K562 (cell line): ENCODE measurements around the gene KCNK3. TPM values are rescaled to one million over a fixed set of nuclear protein-coding genes. Genes with fewer than 3 reads are reported as not detected.

Source experiments
- ATAC-seq: fragments of 200-7000 bp; cut with Tn5 transposase; 3 replicates; pipeline ENCODE4 v1.9.1; 2020; ENCODE audit warnings: moderate library complexity
- BruUV-seq: library from RNA; stranded (reverse); fragments of 400-500 nt; replicated peaks from 2 replicates; lab custom pipeline; 2021; lab: Mats Ljungman, UMichigan
- CTCF ChIA-PET: fragments of 300-600 bp; formaldehyde crosslinking; extraction: SDS; loops from one replicate; lab custom pipeline; 2021; ENCODE audit warnings: low intra/inter-chr PET ratio; lab: Yijun Ruan, JAX
- POLR2A ChIA-PET: fragments of 300-600, 350-650 bp; sonication (Branson Sonifier 250); formaldehyde crosslinking; extraction: SDS; loops from one replicate; lab custom pipeline; 2021; ENCODE audit warnings: antibody characterized with exemption, inconsistent platforms; lab: Yijun Ruan, JAX
- DNase-seq, 4 experiments: peaks; one replicate each; pipeline versions ENCODE4 v3.0.0 to v3.0.0-alpha.2; 2011 to 2018; ENCODE audit warnings: low spot score in 3 of 4, mixed read lengths in 3 of 4; ENCODE audit errors: extremely low read depth in 1 of 4
- FAIRE-seq: peaks from 2 replicates; lab custom pipeline; 2011; peaks lifted over from hg19 to GRCh38; lab: Jason Lieb, UNC
- H2AFZ ChIP-seq: 2 replicates; pipeline ENCODE4 v1.6.0; 2011; ENCODE audit warnings: low read depth, low read length, control low read depth, inconsistent platforms
- H3K27ac ChIP-seq: fragments of 200-600 bp; 3 replicates; pipeline ENCODE4 v1.8.0; 2011; ENCODE audit warnings: low read depth, mild to moderate bottlenecking, control low read depth, inconsistent platforms, low read length, moderate library complexity, mixed read lengths; ENCODE audit errors: extremely low read depth
- H3K27me3 ChIP-seq, 2 experiments: fragments of 300-600 bp in 1 of 2; 2 replicates in 1 of 2; 3 replicates in 1 of 2; pipeline versions ENCODE4 v1.6.0 to v1.8.0; 2011; ENCODE audit warnings: inconsistent platforms in 2 of 2, low read length in 2 of 2, mild to moderate bottlenecking in 1 of 2, mixed read lengths in 1 of 2, moderate library complexity in 1 of 2; ENCODE audit not compliant: control insufficient read depth in 2 of 2, insufficient read depth in 2 of 2
- H3K36me3 ChIP-seq: fragments of 300-600 bp; 3 replicates; pipeline ENCODE4 v1.8.0; 2011; ENCODE audit warnings: mild to moderate bottlenecking, low read length, inconsistent platforms; ENCODE audit not compliant: control insufficient read depth, insufficient read depth
- H3K4me1 ChIP-seq, 2 experiments: fragments of 200-600 bp in 1 of 2; replicated peaks in 1 of 2; 2 replicates in 1 of 2; 3 replicates in 1 of 2; pipeline versions ENCODE4 v1.5.1 to v1.8.0; 2011; ENCODE audit warnings: inconsistent platforms in 2 of 2, low read length in 2 of 2, mild to moderate bottlenecking in 1 of 2, mixed read lengths in 1 of 2, moderate library complexity in 1 of 2; ENCODE audit not compliant: control insufficient read depth in 2 of 2, insufficient read depth in 2 of 2
- H3K4me2 ChIP-seq: 2 replicates; pipeline ENCODE4 v1.6.1; 2011; ENCODE audit warnings: low read length, control low read depth, inconsistent platforms, mixed read lengths; ENCODE audit not compliant: insufficient read depth
- H3K4me3 ChIP-seq: fragments of 200-600 bp; sonication (generic), shearing (Covaris generic); 2 replicates; pipeline ENCODE4 v1.5.1; 2016; ENCODE audit warnings: control low read depth, inconsistent platforms
- H3K79me2 ChIP-seq: fragments of 200-600 bp; 3 replicates; pipeline ENCODE4 v1.8.0; 2011; ENCODE audit warnings: low read length, inconsistent platforms; ENCODE audit not compliant: control insufficient read depth, insufficient read depth
- H3K9ac ChIP-seq, 2 experiments: 2 replicates each; pipeline versions ENCODE4 v1.6.0 to v1.6.1; 2011; ENCODE audit warnings: low read depth in 2 of 2, low read length in 2 of 2, control low read depth in 1 of 2, inconsistent platforms in 1 of 2, mild to moderate bottlenecking in 1 of 2, mixed read lengths in 1 of 2; ENCODE audit not compliant: insufficient read depth in 1 of 2
- H3K9me1 ChIP-seq: one replicate; pipeline ENCODE4 v1.6.0; 2011; ENCODE audit warnings: inconsistent platforms, mild to moderate bottlenecking, low read length, moderate library complexity; ENCODE audit not compliant: control insufficient read depth, insufficient read depth
- H3K9me3 ChIP-seq: replicated peaks from 2 replicates; pipeline ENCODE4 v1.5.1; 2011; ENCODE audit warnings: low read depth, low read length, inconsistent platforms; ENCODE audit not compliant: control insufficient read depth, insufficient read depth
- H4K20me1 ChIP-seq: replicated peaks from 2 replicates; pipeline ENCODE4 v1.6.1; 2011; ENCODE audit warnings: low read length, inconsistent platforms, mixed read lengths; ENCODE audit not compliant: control insufficient read depth, insufficient read depth
- CBX1 ChIP-seq: sonication (generic); IDR thresholded peaks from 2 replicates; pipeline ENCODE4 v1.6.1; 2016; ENCODE audit warnings: antibody characterized with exemption, low read depth, mild to moderate bottlenecking
- CBX2 ChIP-seq: fragments of 200-600 bp; sonication (generic); IDR thresholded peaks from one replicate; pipeline ENCODE4 v1.6.1; 2012; ENCODE audit warnings: mild to moderate bottlenecking, low read length, inconsistent platforms; ENCODE audit not compliant: insufficient read depth, poor library complexity, severe bottlenecking
- CREB3L1 ChIP-seq: fragments of 450-650 bp; IDR thresholded peaks from 2 replicates; pipeline ENCODE4 v1.6.1; 2014; ENCODE audit warnings: low read depth, mild to moderate bottlenecking, moderate library complexity, borderline replicate concordance
- ERF ChIP-seq: fragments of 450-650 bp; formaldehyde crosslinking; IDR thresholded peaks from 2 replicates; pipeline ENCODE4 v1.4.0; 2020; ENCODE audit warnings: mild to moderate bottlenecking, mixed read lengths
- JUNB ChIP-seq: fragments of 450-650 bp; formaldehyde crosslinking; conservative IDR thresholded peaks from 2 replicates; pipeline ENCODE4 v1.4.0; 2020; ENCODE audit warnings: mild to moderate bottlenecking
- MAFG ChIP-seq: fragments of 450-650 bp; conservative IDR thresholded peaks from 2 replicates; pipeline ENCODE4 v1.6.1; 2016; ENCODE audit warnings: missing genetic modification characterization, missing compliant biosample characterization
- MCM5 ChIP-seq: fragments of 450-650 bp; IDR thresholded peaks from 2 replicates; pipeline ENCODE4 v1.6.1; 2016; ENCODE audit warnings: low read depth
- MYNN ChIP-seq, 2 experiments: sonication (generic); formaldehyde crosslinking in 1 of 2; IDR thresholded peaks; 2 replicates each; pipeline versions ENCODE4 v1.5.0 to v1.6.1; 2016 to 2020; ENCODE audit warnings: antibody characterized with exemption in 1 of 2, missing genetic modification reagents in 1 of 2
- PCBP1 ChIP-seq: fragments of 200-400 bp; formaldehyde crosslinking; IDR thresholded peaks from 2 replicates; pipeline ENCODE4 v1.6.1; 2018; ENCODE audit warnings: mild to moderate bottlenecking, low read depth, low read length; ENCODE audit not compliant: poor library complexity, severe bottlenecking
- PML ChIP-seq: IDR thresholded peaks from 2 replicates; pipeline ENCODE4 v1.6.1; 2012; ENCODE audit warnings: low read length, inconsistent platforms
- POLR2A ChIP-seq: fragments of 450-650 bp; conservative IDR thresholded peaks from 2 replicates; pipeline ENCODE4 v1.6.1; 2016
- RBFOX2 ChIP-seq: fragments of 200-400 bp; formaldehyde crosslinking; IDR thresholded peaks from 2 replicates; pipeline ENCODE4 v1.6.1; 2017; ENCODE audit warnings: low read depth, mild to moderate bottlenecking, low read length, moderate library complexity
- RFX5 ChIP-seq: IDR thresholded peaks from 2 replicates; pipeline ENCODE4 v1.6.1; 2011; ENCODE audit warnings: low read depth, mild to moderate bottlenecking, improper control_type of control experiment, low read length
- SETDB1 ChIP-seq: IDR thresholded peaks from one replicate; pipeline ENCODE4 v1.6.1; 2012; ENCODE audit warnings: low read length, control low read depth, inconsistent platforms
- SUPT5H ChIP-seq: fragments of 450-650 bp; IDR thresholded peaks from 2 replicates; pipeline ENCODE4 v1.6.1; 2016
- WGBS: fragments of 100-300 bp; shearing (Covaris generic); methylation state at CpG from one replicate; pipeline ENCODE4 v1.1.6; 2016; ENCODE audit warnings: low coverage, mixed read lengths; ENCODE audit not compliant: insufficient coverage; ENCODE audit errors: missing lambda C conversion rate; 5-methylcytosine and 5-hydroxymethylcytosine counted together
- in situ Hi-C: fragments of 300-500 bp; cut with MboI; formaldehyde crosslinking; loops from 4 replicates; pipeline ENCODE4 v1.15.0; 2018; ENCODE audit warnings: inconsistent platforms, mixed read lengths
- intact Hi-C: fragments of 100-400 bp; cut with micrococcal nuclease; formaldehyde crosslinking; loops from 2 replicates; pipeline ENCODE4 v1.14.2; 2022
- polyA plus RNA-seq, 8 experiments: library from polyadenylated mRNA; depleted of rRNA in 4 of 8; stranded (reverse) in 5 of 8; unstranded in 3 of 8; fragments of >200 nt; fragmentation: Nextera tagmentation in 2 of 8; fragmentation: Illumina TruSeq in 1 of 8; extraction: Ambion mirVana in 2 of 8; extraction: Trizol in 1 of 8; gene quantifications; 2 replicates each; pipeline versions ENCODE4 v1.2.1 to v1.2.3, GENCODE V29; 2011 to 2014; ENCODE audit warnings: inconsistent platforms in 1 of 8, missing spikeins in 1 of 8
- total RNA-seq, 7 experiments: library from RNA; depleted of rRNA in 6 of 7; stranded (reverse); fragments of >200 nt in 6 of 7; fragmentation: Illumina TruSeq in 2 of 7; extraction: Trizol in 2 of 7; gene quantifications; 2 replicates each; pipeline versions ENCODE4 v1.2.1 to v1.2.3, GENCODE V29; 2011 to 2021; ENCODE audit warnings: low replicate concordance in 1 of 7
- TF ChIP-seq, protein P1 (sequence below): sonication (generic); formaldehyde crosslinking; IDR thresholded peaks from 2 replicates; pipeline ENCODE4 v1.8.0; 2023; ENCODE audit warnings: mild to moderate bottlenecking, missing genetic modification reagents

Gene KCNK3
- total and polyA plus RNA-seq, 9 of the 15 experiments (the other 6 are each of a cell fraction or from before 2014, with no cell fraction given): 0.01 to 0.20 (median 0.07) TPM; not detected in 5

GRCh38 chr2:26732446-26732845 is 39.9 kb downstream of the KCNK3 start:
- Histone ChIP-seq H3K36me3 (no peaks in the 10 kb centered on the region), H3K4me3 (no peak overlapping the region), H3K9me1 (no peaks in the 10 kb centered on the region), H3K4me2 (no peak overlapping the region), H2AFZ (no peak overlapping the region), H4K20me1 (no peaks in the 10 kb centered on the region), H3K4me1 (peaks cover 0 to 13% of the 10 kb centered on the region in 2 experiments; a peak in 2 of 5 replicates), H3K9me3 (no peaks in the 10 kb centered on the region), H3K27ac (no peak overlapping the region), H3K9ac (no peak overlapping the region), H3K79me2 (no peaks in the 10 kb centered on the region), H3K27me3 (peaks cover 5 to 31% of the 10 kb centered on the region in 2 experiments; a peak in 4 of 5 replicates)
- 9% methylated on average over 3 of the region's 3 CpGs for WGBS
- BruUV-seq: no TSS peak
- ChIA-PET CTCF (interaction anchor here (0.5 kb wide), 1 partner anchor 960 kb away, joined by 6 read pairs; no protein-coding TSS in a partner anchor), POLR2A (interaction anchor here (0.8 to 1.5 kb wide), 2 partner anchors 8 to 12 kb away, joined by 3 to 4 read pairs; no protein-coding TSS in a partner anchor)
- FAIRE-seq: no peak
- in situ Hi-C loops (no loop called here), intact Hi-C loops (no loop called here)
- TF ChIP-seq ERF (CRISPR knock-in tag) (no peak), CBX1 (no peak), PCBP1 (no peak), PML (no peak), MYNN (IDR thresholded peaks at IDR 0.05) (0 out of 2 replicates have a peak, but pooled peaks have one; percentile 57), MYNN (CRISPR knock-in tag; IDR thresholded peaks at IDR 0.05) (no peak)
- ATAC-seq: no peak
- DNase-seq: no peak

DNA sequence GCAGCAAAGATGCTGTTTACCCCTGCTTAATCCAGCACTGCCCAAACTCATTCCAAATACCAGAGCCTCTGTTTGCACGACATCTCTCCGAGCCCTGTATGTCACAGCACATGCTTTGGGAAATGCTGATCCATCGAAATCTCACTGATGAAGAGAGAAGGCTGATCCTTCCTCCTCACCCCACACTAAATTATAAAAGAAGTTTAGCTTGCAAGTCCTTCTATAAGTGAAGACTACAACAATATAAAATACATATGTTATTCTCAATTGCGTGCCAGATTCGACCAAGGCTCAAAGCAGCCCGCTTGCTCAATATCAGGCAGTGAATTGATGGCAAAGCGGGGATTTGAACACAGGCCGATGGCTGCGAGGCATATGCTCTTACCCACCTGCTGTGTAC is 40.9 kb downstream of the KCNK3 start:
- H3K9me1 ChIP-seq: no peaks in the 10 kb centered on the region
- no peak for ATAC-seq
- in situ Hi-C loops (no loop called here), intact Hi-C loops (no loop called here)
- no peak for FAIRE-seq
- 9% methylated on average over 9 of the region's 9 CpGs for WGBS
- no peak overlapping the region for H3K4me2 ChIP-seq
- POLR2A ChIA-PET: no interaction called here
- BruUV-seq: no TSS peak
- H2AFZ ChIP-seq: no peak overlapping the region
- no peak overlapping the region for H3K9ac ChIP-seq
- H3K36me3 ChIP-seq: no peaks in the 10 kb centered on the region
- no peaks in the 10 kb centered on the region for H4K20me1 ChIP-seq
- no peak for DNase-seq
- no peak overlapping the region for H3K4me3 ChIP-seq
- no peaks in the 10 kb centered on the region for H3K9me3 ChIP-seq
- H3K79me2 ChIP-seq: no peaks in the 10 kb centered on the region
- peaks cover 0 to 7% of the 10 kb centered on the region in 2 experiments; a peak in 2 of 5 replicates for H3K4me1 ChIP-seq
- peaks cover 5 to 31% of the 10 kb centered on the region in 2 experiments; a peak in 4 of 5 replicates for H3K27me3 ChIP-seq
- no peak overlapping the region for H3K27ac ChIP-seq
- CTCF ChIA-PET: no interaction called here
- no peak for TF ChIP-seq CBX2
- TF ChIP-seq SETDB1: no peak
- TF ChIP-seq, protein P1, sequence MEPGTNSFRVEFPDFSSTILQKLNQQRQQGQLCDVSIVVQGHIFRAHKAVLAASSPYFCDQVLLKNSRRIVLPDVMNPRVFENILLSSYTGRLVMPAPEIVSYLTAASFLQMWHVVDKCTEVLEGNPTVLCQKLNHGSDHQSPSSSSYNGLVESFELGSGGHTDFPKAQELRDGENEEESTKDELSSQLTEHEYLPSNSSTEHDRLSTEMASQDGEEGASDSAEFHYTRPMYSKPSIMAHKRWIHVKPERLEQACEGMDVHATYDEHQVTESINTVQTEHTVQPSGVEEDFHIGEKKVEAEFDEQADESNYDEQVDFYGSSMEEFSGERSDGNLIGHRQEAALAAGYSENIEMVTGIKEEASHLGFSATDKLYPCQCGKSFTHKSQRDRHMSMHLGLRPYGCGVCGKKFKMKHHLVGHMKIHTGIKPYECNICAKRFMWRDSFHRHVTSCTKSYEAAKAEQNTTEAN (CRISPR knock-in tag): no peak
- TF ChIP-seq SUPT5H: no peak
- no peak for TF ChIP-seq POLR2A
- no peak for TF ChIP-seq RBFOX2
- peak; percentile 42 for TF ChIP-seq MAFG
- no peak for TF ChIP-seq MCM5
- no peak for TF ChIP-seq CREB3L1
- TF ChIP-seq JUNB (CRISPR knock-in tag): no peak
- TF ChIP-seq RFX5: no peak
